Lung microvascular endothelial cell (primary cell): Measurements from ENCODE around the gene IFITM10. TPM values are rescaled to one million over a fixed set of nuclear protein-coding genes. Genes with fewer than 3 reads are reported as not detected.
A peak's percentile ranks its signal among the peaks of the same experiment; 100 is the strongest.

Experiments used
- DNase-seq, 2 donors: peaks; one replicate each; pipeline versions ENCODE4 v3.0.0 to v3.0.0-alpha.2; 2010; ENCODE audit warnings: low read depth in 2 of 2
- total RNA-seq: library from RNA; depleted of rRNA; stranded (reverse); fragments of >200 nt; gene quantifications from 2 replicates; pipeline ENCODE4 v1.2.1, GENCODE V29; 2014

Gene IFITM10
- total RNA-seq, 1 donor from 2014 or later, result 1.2 TPM

DNA sequence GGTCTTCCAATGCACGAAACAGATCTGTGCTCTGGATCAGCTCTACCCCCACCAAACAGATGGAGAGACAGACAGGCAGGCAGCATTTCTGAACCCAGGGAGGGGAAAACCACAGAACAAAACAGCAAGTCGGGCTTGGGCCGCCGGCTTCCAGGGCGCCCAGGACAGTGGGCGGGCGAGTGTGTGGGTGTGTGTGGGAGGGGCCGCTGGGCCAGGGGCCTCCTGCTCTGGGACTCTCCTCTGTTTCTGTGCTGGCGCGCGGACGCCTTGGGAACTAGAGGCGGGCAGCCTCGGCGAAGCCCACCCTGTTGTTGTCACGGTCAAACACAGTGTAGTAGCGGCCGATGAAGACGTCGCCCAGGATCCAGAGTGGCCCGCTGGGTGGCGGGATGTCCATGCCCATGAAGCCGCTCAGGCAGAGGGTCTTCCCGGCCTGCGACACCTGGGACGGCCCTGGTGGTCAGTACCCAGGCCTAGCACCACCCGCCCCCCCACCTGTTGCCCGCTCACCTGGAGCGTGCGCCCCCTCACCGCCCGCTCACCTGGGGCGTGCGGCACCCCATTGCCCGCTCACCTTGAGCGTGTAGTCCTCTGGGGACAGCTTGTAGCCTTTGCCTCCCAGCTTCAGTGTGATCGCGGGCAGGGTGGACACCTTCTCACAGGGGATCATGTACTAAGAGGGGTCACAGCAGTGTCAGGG lies 3.0 kb upstream of the IFITM10 start:
- DNase-seq, result no peak

DNA sequence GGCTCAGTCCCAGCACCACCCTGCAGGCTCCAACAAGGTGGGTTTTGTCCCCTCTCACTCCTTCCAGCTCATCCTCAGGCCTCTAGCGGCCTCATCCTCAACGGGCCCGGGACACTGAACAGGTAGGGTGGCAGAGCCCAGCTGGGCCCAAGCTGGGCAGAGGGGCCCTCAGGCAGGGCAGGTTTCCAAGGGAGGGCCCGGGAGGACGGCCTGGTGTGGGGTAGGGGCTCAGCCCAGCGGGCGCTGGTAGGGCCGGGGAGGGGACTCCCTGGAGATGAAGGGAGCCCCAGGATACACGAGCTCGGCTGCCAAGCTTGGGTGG lies 2.5 kb upstream of the IFITM10 start:
- no peak for DNase-seq

DNA sequence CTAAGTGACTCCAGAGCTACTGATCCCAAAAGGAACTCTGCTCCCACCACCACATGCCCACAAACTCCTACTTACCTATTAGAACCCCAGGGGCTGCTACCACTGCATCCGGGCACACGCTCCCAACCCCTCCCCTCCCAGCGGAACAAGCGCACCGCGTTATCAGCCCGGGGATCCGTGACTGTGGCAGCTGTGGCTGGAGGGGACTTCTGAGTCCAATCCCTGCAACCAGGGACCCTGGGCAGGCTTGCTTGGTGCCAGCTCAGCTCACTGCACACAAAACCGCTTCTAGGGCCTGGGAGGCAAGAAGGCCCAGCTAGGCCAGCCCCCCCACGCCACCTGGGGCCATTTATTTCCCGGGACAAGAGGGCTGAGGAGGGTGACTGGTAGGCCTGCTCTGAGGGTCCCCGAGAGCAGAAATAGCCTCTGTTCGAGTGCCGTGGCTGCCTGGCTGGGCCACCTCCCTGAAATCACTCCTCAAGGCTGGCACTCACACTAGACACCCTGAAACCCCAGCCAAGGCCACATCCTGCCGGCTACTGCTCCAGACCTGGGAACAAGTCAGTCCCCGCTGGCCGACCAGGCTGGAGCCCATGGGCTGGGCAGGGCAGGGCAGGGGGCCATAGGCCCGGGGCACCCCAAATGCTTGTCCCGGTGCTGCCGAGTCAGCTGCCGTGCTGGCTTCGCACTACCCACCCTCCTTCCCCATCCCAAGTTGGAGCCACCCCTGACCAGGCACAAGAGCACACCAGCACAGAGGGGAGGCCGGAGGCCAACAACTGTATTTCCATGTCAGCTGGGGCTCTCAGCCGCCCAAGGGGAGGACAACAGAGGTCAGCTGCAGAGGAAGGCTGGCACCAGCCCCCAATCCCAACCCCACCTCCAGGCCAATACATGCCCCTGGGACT lies 1.9 kb upstream of the IFITM10 start:
- DNase-seq, result no peak

DNA sequence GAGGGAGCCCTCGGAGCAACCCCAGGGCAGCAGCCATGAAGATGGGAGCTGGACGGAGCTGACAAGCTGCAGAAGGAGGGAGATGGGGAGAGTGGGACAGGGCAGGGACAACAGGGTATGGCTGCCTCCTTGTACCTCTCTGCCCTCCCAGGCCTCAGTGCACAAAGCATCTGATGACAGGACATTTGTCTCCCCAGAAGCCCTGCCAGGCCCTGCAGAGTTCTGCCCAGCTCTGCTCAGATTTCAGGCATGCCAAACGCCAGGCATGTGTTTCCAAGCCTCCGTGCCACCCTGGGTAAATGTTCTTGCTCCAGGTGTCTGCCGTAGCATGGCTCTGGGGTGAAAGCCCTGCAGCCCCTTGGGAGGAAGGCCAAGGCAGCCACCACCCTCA lies 1.1 kb upstream of the IFITM10 start:
- DNase-seq, result no peak

DNA sequence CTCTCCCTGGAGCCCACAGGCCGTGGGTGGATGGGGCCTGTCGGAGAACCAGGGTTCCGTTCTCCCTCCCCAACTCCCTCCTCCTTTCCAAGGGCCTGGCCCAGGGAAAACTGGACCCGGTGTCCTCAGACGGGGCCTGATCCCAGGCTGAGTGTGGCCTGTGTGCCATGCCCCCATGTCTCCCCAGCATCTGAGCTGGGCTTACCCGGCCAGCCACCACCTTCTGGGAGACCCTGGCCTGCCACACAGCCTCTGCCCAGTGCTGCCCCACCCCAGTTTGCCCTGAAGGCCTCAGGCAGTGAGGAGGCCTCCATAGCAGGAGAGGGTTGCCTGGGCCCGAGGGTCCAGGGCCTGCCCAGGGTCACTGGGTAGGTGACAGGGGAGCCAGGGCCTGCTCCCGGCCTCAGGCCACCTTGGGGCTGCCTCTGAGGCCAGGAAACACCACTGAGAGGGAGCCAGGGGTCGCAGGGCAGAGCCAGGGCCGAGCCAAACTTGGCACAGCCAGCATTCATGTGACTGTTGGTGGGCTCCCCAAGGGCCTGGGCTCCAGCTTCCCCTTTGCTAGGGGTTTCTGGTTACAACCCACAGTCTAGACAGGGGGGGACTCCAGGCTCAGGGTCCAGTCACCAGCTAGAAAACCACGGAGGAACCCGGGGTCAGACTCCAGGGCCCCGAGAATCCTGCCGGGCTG lies 590 bp upstream of the IFITM10 start:
- no peak for DNase-seq

DNA sequence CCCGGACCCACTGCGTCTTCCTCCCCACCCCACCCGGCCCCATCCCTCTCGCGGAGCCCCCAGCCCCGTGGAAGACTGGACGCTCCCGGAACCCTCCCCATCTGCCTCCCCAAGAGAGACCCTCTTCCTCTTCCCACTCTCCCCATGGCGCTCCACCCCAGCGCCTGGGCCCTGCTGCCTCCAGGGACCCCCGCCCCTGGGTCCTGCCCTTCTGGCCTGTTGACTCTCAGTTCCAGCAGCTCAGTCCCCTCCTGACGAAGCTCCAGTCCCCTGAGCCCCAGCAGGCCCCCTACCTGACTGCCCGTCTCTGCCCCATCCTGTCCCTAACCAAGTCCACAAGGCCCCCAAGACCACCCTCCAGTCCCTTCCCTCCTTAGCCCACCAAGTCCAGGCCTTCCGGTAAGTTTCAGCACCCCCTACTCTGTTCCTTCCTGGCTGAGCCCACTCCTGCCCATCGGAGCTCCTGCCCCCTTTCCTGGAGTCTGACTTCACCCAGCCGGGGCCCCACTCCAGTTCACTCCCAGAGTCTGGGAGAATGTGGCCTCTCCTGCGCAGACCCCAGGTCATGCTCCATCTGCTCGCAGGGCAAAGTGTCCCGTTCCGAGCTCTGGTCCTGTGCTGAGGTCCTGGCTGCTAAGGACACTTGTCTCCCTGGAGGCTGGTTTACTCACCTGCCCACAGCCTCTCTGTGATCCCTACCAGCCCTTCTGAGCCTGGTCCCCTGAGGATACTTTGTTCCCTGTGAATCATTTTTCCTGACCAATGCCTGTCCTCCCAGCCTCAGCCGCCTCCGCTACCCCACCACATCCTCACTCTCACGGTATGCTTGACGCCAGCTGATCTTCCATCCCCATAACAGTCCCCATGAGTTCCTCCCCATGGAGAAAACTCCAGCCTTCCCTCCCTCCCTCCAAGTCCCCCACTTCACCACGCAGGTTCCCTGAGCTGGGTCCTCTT lies 722 bp downstream of the IFITM10 start:
- peak in 1 of 2 donors; percentile 71 for DNase-seq

DNA sequence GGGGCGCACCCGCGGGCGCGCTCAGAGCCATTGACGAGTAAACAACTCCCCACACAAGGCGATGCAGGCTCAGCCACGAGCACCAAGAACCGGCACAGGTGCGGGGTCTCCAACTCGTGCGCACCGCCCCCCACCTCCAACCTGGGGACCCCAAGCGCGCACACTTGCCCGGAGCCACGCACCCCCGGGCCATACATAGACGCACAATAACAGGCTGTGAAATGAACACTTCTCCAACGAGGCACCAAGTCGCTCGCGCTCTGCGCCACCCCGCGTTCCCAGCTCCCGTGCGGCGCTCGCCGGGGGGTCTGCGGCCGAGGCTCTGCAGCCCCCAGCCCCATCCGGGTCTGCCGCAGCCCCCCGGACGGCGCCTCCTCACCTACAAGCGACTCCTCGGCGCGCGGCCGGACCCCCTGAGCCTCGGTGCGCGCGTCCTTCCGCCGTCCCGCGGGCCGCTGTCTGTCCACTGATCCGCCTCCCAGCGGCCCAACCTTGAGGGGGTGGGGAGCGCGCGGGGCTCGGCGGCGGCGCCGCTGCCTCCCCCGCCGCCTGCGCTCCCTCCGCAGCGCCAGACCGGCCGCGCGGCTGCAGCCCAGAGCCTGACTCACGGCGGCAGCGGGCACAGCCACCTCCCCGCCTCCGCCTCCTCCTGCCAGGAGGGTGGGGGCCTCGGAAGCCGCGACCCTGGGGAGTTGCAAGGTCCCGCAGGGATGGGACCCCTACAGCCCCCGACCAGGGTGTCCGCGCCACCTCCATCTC lies 1.6 kb downstream of the IFITM10 start:
- peak in 1 of 2 donors; percentile 56 for DNase-seq

DNA sequence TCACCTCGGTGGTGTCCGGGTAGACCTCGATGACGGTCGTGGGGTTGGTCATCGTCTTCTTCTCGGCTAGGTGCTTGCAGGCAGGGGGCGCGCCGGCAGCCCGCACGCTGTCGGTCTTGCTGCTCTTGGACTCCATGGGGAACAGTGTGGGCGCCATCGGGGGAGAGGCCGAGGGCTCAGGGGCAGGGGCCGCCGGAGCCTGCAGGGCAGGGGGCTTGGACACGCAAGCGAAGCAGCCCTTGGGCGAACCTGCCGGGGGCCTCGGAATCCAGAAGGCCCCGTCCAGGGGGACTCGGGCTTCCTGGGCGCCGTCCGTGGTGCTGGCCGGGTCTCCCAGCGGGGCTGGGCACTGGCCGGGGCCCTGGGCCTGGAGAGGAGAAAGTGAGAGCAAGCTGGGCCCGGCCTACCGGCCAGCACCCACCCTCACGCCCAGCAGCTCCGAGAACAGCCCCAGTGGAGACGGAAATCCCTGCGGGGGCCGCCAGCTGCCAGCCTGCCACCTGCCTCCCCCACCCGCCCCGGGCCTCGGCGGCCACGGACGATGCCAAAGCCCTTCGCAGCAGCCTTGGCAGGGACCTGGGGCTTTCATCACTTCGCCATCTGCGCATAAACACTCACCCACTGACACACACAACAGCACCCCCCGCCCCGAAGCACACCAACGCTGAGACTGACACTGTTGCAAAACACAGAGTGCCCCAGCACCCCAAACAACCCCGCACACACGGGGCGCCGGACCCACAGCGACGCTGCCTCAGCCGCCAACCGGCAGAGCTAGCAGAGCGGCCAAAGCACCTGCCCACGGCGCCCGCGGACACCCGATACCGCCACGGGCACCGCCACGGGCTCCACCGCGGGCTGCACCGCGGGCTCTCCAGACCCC lies 2.4 kb downstream of the IFITM10 start:
- DNase-seq, result peak in 1 of 2 donors; percentile 20

DNA sequence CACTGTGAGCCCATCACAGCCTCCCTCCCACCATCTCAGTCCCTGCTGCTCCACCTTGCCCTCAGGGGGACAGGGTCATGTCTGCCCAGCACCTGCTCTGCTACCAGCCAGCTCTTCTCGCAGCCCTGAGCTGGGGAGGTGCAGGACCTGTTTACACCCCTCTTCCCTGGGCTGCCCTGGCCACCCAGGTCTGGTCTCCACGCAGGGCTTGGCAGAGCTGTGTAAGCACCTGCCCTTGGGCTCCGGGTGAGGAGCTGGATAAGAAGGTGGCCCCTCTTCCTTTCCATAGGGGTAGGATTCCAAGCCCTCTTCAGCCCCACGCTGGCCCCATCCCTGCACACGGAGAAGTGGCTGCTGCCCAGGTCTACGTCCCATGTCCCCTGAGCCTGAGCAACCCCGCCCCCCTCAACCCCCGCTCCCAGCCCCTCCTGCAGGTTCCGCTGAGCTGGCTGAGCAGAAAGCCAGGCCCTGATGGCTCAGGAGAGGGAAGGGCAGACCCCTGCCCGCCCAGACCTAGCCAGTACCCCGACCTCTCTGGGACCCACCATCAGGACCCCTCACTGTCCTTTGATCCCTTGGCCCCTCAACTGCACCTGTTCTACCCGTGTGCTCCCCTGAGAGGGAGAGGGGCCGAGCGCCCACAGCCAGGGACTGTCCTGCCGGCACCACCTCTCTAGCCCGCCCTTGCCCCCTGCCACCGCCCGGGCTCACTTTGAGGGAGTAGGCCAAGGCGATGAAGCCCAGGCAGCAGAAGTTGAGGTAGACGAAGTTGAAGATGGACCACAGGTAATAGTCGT lies 3.2 kb downstream of the IFITM10 start:
- DNase-seq, result no peak

DNA sequence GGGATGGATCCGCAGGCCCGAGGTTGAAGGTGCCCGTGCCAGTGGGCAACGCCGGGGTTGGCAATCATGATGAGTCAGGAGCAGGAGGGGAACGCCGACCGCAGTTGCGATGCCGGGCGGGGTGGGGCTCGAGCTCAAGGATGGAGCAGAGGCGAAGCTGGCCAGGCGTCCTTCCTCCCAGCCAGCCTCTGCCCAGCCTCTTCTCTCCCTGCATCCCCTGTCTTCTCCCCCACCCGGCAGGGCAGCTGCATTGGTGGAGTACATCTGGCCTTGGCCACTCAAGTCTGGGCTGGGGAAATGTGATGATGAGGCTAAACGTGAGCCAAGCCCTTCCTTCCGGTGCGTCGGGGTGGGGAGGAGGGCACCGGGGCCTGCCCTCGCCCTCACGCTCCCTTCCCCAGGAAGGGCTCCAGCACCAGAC lies 3.9 kb downstream of the IFITM10 start:
- peak in 1 of 2 donors; percentile 19 for DNase-seq

DNA sequence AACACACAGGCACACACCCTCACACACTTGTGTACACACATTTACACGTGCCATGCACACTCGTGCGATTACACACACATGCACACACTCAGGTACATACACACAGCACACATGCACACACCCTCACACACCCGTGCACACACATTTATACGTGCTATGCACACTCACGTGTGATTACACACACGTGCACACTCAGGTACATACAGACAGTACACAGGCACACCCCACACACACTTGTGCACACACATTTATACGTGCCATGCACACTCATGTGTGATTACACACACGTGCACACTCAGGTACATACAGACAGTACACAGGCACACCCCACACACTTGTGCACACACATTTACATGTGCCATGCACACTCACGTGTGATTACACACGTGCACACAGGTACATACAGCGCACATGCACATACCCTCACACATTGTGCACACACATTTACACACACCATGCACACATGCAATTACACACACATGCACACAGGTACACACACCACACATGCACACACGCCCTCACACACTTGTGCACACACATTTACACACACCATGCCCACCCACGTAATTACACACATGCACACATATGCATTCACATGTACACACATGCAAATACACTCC lies 4.6 kb downstream of the IFITM10 start:
- no peak for DNase-seq

DNA sequence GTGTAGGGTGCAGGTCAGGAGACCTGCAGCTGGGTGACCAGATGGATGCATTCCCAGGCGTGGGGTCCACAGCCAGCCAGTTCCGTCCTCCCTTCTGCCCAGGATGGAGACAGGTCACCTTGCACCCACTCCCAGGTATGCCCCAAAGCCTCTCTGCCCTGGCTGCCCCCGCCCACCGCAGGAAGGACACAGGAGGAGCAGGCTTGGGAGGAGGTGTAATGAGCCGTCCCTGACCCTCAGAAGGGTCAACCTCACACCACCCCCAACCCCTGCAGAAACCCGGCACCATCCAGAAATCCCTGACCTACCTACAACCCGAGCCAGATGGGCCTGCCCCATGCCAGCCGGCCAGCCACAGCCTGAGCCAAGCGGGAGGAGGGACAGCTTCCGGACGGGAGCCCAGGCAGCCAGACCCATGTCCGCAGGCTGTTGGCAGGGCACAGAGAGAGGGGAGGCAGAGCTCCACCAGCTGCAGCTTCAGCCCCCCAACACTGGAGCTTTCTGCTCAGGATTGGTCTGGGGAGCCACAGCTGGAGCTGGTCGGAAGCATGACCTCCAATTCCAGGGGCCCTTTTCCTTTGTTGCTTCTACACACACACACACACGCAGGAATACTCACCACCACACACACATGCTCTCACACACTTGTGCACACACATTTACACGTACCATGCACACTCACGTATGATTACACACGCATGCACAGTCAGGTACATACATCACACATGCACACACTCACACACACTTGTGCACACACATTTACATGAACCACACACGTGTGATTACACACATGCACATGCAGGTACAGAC lies 5.3 kb downstream of the IFITM10 start:
- peak in 1 of 2 donors; percentile 22 for DNase-seq

DNA sequence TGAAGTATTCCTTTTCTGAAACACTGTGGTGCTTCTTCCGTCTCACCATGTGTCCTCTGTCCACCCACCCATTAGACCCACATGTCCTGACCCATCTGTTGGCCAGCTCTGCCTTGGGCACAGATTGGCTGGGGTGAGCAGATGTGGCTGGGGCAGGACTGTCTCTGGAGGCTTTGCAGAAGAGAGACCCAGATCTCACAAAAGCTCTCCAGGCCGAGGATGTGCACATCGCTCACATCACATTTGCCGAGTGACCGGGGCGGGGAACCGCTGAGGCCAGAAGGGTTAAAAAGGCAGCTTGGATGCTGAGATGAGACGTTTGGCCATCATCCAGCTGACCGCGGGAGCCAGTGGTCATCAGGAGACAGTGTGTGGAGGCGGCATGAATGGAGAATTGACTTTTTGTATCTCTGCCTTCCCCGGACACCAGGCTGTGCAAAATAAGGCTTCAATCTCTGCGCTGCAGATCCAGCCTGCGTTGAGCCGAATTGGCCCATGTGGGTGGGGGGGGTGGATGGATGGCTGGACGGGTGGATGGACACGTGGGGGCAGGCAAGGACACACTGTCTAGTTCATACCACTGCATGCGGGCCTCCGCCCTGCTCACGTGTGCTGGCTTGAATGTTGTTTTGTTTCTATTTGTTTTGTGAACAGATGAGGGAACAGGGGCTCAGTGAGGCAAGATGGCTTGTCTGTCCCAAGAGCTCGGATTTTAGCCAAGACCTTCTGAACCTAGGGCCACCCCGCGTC lies 6.1 kb downstream of the IFITM10 start:
- peak in 1 of 2 donors; percentile 42 for DNase-seq

DNA sequence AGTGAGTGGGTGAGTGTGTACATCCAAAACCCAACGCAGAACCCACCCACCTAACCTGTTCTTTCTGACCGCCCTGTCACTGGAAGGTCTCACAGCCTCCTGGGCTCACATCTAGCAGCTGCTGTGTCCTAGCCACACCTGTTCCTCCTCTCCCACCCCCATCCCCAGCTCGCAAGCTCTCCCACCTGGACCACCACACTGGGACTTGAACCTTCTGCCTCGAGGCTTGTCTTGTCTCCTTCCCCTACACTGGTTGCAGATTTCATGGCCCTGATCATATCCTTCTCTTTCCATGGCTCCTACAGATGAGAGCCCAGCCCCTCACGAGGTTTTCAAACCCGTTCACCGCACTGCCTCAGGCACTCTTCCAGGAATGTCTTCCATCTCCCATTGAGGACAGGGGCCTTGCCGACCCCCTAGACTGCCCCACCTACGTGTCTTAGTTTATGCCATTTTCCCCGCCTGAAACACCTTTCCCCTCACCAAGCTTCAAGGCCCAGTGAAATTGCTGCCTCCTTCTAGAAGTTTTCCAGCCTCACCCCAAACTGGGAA lies 6.7 kb downstream of the IFITM10 start:
- DNase-seq, result no peak

DNA sequence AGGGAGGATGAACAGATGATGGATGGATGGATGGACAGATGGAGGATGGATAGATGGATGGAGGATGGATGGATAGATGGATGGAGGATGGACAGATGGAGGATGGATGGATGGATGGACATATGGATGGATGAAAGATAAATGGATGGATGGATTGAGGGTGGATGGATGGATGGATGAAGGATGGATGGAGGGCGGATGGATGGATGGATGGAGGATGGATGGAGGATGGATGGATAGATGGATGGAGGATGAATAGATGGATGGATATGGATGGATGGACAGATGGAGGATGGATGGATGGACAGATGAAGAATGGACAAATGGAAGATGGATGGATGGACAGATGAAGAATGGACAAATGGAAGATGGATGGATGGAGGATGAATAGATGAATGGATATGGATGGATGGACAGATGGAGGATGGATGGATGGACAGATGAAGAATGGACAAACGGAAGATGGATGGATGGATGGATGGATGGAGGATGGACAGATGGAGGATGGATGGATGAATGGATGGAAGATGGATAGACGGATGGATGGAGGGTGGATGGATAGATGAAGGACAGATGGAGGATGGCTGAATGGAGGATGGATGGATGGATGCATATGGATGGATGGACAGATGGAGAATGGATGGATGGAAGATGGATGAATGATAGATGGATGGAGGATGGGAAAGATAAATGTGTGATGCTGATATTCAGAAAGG lies 7.4 kb downstream of the IFITM10 start:
- no peak for DNase-seq

DNA sequence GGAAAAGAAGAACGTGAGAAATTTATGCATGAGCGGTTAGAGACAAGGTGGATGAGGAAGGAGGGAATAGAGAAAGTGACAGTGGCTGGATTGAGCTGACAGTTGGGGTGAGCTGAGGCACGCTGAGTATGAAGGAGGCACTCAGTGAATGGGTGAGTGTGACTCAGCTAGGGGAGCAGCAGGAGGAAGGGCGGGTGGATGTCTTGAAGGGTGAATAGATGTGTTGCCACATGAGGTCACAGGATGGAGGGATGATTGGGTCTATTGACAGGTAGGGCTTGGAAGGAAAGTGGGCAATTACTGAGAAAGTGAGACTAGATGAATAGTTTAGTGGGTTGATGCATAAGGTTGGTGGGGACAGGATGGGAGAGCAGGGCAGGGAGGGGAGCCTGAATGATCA lies 8.0 kb downstream of the IFITM10 start:
- no peak for DNase-seq
